Endothelial cell of umbilical vein (primary cell): ENCODE measurements around the gene CIDEC. TPM values are rescaled to one million over a fixed set of nuclear protein-coding genes. Genes with fewer than 3 reads are reported as not detected.
A peak's percentile ranks its signal among the peaks of the same experiment; 100 is the strongest.
"Not testable (repeated sequence)": the region's sequence is repeated elsewhere in the genome, so short reads cannot be mapped to it uniquely, and the experiment has no call there.

Experiments used
- BruUV-seq: library from RNA; stranded (reverse); fragments of 400-500 nt; replicated peaks from 2 replicates; lab custom pipeline; 2021; lab: Mats Ljungman, UMichigan
- CTCF ChIA-PET: fragments of 300-600, 350-600 bp; sonication (Branson Sonifier 250); formaldehyde crosslinking; loops from one replicate; lab custom pipeline; 2021; ENCODE audit warnings: antibody characterized with exemption, inconsistent platforms; lab: Charles Lee
- POLR2A ChIA-PET: fragments of 300-600, 350-600 bp; sonication (Branson Sonifier 250); formaldehyde crosslinking; loops from one replicate; lab custom pipeline; 2021; ENCODE audit warnings: antibody characterized with exemption, inconsistent platforms; lab: Charles Lee
- DNase-seq: peaks from one replicate; pipeline ENCODE4 v3.0.0-alpha.2; 2011; ENCODE audit warnings: low read depth, low spot score
- FAIRE-seq: peaks from 2 replicates; lab custom pipeline; 2011; peaks lifted over from hg19 to GRCh38; lab: Jason Lieb, UNC
- H2AFZ ChIP-seq: 2 replicates; pipeline ENCODE4 v1.6.0; 2012; ENCODE audit warnings: low read depth, low read length, control low read depth, inconsistent platforms
- H3K27ac ChIP-seq: 2 replicates; pipeline ENCODE4 v1.5.1; 2011; ENCODE audit warnings: low read depth, mild to moderate bottlenecking, control low read depth, low read length, moderate library complexity; ENCODE audit not compliant: insufficient read depth
- H3K27me3 ChIP-seq, 2 experiments: 2 replicates each; pipeline versions ENCODE4 v1.6.0 to v1.6.1; 2011; ENCODE audit warnings: low read length in 2 of 2, mixed read lengths in 1 of 2; ENCODE audit not compliant: control insufficient read depth in 2 of 2, insufficient read depth in 2 of 2
- H3K36me3 ChIP-seq, 2 experiments: 2 replicates in 1 of 2; 3 replicates in 1 of 2; pipeline ENCODE4 v1.5.1; 2011; ENCODE audit warnings: low read length in 2 of 2, mild to moderate bottlenecking in 1 of 2, moderate library complexity in 1 of 2; ENCODE audit not compliant: control insufficient read depth in 2 of 2, insufficient read depth in 2 of 2; ENCODE audit errors: extremely low read depth in 1 of 2
- H3K4me1 ChIP-seq: 3 replicates; pipeline ENCODE4 v1.5.1; 2011; ENCODE audit warnings: mild to moderate bottlenecking, low read length; ENCODE audit not compliant: control insufficient read depth, insufficient read depth; ENCODE audit errors: extremely low read depth
- H3K4me2 ChIP-seq: 2 replicates; pipeline ENCODE4 v1.6.1; 2011; ENCODE audit warnings: low read length, control low read depth, mixed read lengths; ENCODE audit not compliant: insufficient read depth
- H3K4me3 ChIP-seq, 3 experiments: fragments of 200-600 bp in 1 of 3; sonication (generic), shearing (Covaris generic) in 1 of 3; replicated peaks in 1 of 3; 2 replicates each; pipeline ENCODE4 v1.5.1; 2011 to 2016; ENCODE audit warnings: control low read depth in 3 of 3, low read length in 3 of 3, mild to moderate bottlenecking in 2 of 3, inconsistent platforms in 1 of 3, low read depth in 1 of 3, moderate library complexity in 1 of 3; ENCODE audit not compliant: insufficient read depth in 1 of 3
- H3K79me2 ChIP-seq: 2 replicates; pipeline ENCODE4 v1.6.0; 2012; ENCODE audit warnings: low read length, inconsistent platforms; ENCODE audit not compliant: control insufficient read depth, insufficient read depth
- H3K9ac ChIP-seq: replicated peaks from 2 replicates; pipeline ENCODE3; 2011; ENCODE audit warnings: low read length, control low read depth; ENCODE audit not compliant: insufficient read depth; ENCODE audit errors: extremely low read depth
- H3K9me1 ChIP-seq: replicated peaks from 3 replicates; pipeline ENCODE4 v1.6.0; 2011; ENCODE audit warnings: mild to moderate bottlenecking, low read length; ENCODE audit not compliant: control insufficient read depth, insufficient read depth; ENCODE audit errors: extremely low read depth
- H3K9me3 ChIP-seq: replicated peaks from 2 replicates; pipeline ENCODE4 v1.5.1; 2012; ENCODE audit warnings: low read length, inconsistent platforms; ENCODE audit not compliant: control insufficient read depth, insufficient read depth
- H4K20me1 ChIP-seq: replicated peaks from 2 replicates; pipeline ENCODE3; 2011; ENCODE audit warnings: mild to moderate bottlenecking, low read length; ENCODE audit not compliant: control insufficient read depth, insufficient read depth; ENCODE audit errors: extremely low read depth
- FOS ChIP-seq: IDR thresholded peaks from 2 replicates; pipeline ENCODE4 v1.6.1; 2011; ENCODE audit warnings: mild to moderate bottlenecking, low read length, moderate library complexity, borderline replicate concordance; ENCODE audit not compliant: insufficient read depth
- GATA2 ChIP-seq: IDR thresholded peaks from 2 replicates; pipeline ENCODE4 v1.7.0; 2011; ENCODE audit warnings: low read depth, mild to moderate bottlenecking, moderate library complexity, mixed read lengths, low read length; ENCODE audit not compliant: insufficient read length, insufficient read depth
- MYC ChIP-seq: IDR thresholded peaks from one replicate; pipeline ENCODE4 v1.6.1; 2011; ENCODE audit warnings: mild to moderate bottlenecking, low read depth, low read length
- POLR2AphosphoS5 ChIP-seq: IDR thresholded peaks from 2 replicates; pipeline ENCODE4 v1.6.1; 2012; ENCODE audit warnings: low read depth, mild to moderate bottlenecking, control low read depth, low read length, moderate library complexity; ENCODE audit not compliant: insufficient read depth
- dilution Hi-C: fragments of 300-500 bp; cut with MboI; formaldehyde crosslinking; loops from one replicate; pipeline ENCODE4 v1.15.0; 2019; ENCODE audit warnings: low sequenced_read_pairs; ENCODE audit not compliant: extremely low pct_ligation_motif_present
- intact Hi-C: fragments of 100-400 bp; cut with micrococcal nuclease; formaldehyde crosslinking; loops from one replicate; pipeline ENCODE4 v1.10.0; 2022
- polyA plus RNA-seq, 4 experiments: library from polyadenylated mRNA; depleted of rRNA in 3 of 4; stranded (reverse) in 3 of 4; unstranded in 1 of 4; fragments of >200 nt; gene quantifications; 2 replicates each; pipeline versions ENCODE4 v1.2.1 to v1.2.3, GENCODE V29; 2011 to 2012; ENCODE audit warnings: missing spikeins in 1 of 4
- total RNA-seq: library from RNA; stranded (reverse); gene quantifications from 2 replicates; pipeline ENCODE4 v1.2.3, GENCODE V29; 2021
- TF ChIP-seq, protein P1 (sequence below), 2 donors: IDR thresholded peaks; 1 replicate in 1 of 2; 2 replicates in 1 of 2; pipeline ENCODE4 v1.5.1; 2011; ENCODE audit warnings: low read length in 2 of 2, mild to moderate bottlenecking in 2 of 2, moderate library complexity in 2 of 2, control low read depth in 1 of 2, inconsistent platforms in 1 of 2, low read depth in 1 of 2; ENCODE audit not compliant: insufficient read depth in 1 of 2; ENCODE audit errors: extremely low read depth in 1 of 2

Gene CIDEC
- total and polyA plus RNA-seq, 2 donors (not counting 3 experiments of a cell fraction or from before 2014, with no cell fraction given): 0.14 TPM; not detected in 1

DNA sequence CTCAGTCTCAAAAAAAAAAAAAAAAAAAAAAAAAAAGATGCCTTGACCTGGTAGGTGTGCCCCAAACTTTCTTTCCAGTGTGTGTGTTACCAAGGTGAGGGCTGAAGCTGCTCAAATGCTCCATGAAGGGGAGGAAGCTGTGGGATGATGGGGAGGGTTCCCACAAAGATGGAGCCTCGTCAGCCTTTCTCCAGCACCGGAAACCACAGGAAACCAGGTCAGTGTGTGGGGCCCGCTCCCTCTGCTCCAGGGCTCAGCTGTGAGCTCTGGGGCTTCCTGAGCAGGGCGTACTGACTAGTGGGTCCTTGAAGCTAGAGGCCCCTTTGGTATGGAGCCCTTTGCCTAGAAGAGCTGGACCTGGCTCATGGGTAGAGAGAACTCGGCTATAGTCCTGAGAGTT is 21.9 kb upstream of the CIDEC start:
- no peak overlapping the region for H3K9ac ChIP-seq
- TF ChIP-seq FOS (peak; percentile 26), GATA2 (peak; percentile 12), MYC (no peak), POLR2AphosphoS5 (peak; percentile 77)
- TF ChIP-seq, protein P1, sequence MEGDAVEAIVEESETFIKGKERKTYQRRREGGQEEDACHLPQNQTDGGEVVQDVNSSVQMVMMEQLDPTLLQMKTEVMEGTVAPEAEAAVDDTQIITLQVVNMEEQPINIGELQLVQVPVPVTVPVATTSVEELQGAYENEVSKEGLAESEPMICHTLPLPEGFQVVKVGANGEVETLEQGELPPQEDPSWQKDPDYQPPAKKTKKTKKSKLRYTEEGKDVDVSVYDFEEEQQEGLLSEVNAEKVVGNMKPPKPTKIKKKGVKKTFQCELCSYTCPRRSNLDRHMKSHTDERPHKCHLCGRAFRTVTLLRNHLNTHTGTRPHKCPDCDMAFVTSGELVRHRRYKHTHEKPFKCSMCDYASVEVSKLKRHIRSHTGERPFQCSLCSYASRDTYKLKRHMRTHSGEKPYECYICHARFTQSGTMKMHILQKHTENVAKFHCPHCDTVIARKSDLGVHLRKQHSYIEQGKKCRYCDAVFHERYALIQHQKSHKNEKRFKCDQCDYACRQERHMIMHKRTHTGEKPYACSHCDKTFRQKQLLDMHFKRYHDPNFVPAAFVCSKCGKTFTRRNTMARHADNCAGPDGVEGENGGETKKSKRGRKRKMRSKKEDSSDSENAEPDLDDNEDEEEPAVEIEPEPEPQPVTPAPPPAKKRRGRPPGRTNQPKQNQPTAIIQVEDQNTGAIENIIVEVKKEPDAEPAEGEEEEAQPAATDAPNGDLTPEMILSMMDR (IDR thresholded peaks at IDR 0.05; ENCODE audit: extremely low read depth in 1 of 2, insufficient read depth in 1 of 2, low read depth in 1 of 2, low read length in 2 of 2): no peak
- no peaks in the 10 kb centered on the region for H3K36me3 ChIP-seq
- H3K9me3 ChIP-seq: no peaks in the 10 kb centered on the region
- ChIA-PET POLR2A (interaction anchor here (0.7 kb wide), 1 partner anchor 10 kb away, joined by 7 read pairs; no protein-coding TSS in a partner anchor), CTCF (interaction anchor here (0.7 to 1.9 kb wide), 6 partner anchors 8 to 53 kb away, joined by 3 to 6 read pairs (median 4); no protein-coding TSS in a partner anchor)
- peak overlapping the region; percentile 22 for H3K4me2 ChIP-seq
- intact Hi-C loops: loop anchor here (1.0 kb wide), 1 partner anchor 14 kb away; no protein-coding TSS in a partner anchor
- H4K20me1 ChIP-seq: no peaks in the 10 kb centered on the region
- no peak overlapping the region for H3K4me3 ChIP-seq
- peak; percentile 59 for DNase-seq
- H3K9me1 ChIP-seq: no peaks in the 10 kb centered on the region
- FAIRE-seq: peak; percentile 91
- H3K27me3 ChIP-seq: no peaks in the 10 kb centered on the region
- no TSS peak for BruUV-seq
- dilution Hi-C loops: no loop called here
- H3K27ac ChIP-seq: peak overlapping the region; percentile 4
- H3K79me2 ChIP-seq: no peaks in the 10 kb centered on the region
- H3K4me1 ChIP-seq: peaks cover 38% of the 10 kb centered on the region
- H2AFZ ChIP-seq: no peak overlapping the region

DNA sequence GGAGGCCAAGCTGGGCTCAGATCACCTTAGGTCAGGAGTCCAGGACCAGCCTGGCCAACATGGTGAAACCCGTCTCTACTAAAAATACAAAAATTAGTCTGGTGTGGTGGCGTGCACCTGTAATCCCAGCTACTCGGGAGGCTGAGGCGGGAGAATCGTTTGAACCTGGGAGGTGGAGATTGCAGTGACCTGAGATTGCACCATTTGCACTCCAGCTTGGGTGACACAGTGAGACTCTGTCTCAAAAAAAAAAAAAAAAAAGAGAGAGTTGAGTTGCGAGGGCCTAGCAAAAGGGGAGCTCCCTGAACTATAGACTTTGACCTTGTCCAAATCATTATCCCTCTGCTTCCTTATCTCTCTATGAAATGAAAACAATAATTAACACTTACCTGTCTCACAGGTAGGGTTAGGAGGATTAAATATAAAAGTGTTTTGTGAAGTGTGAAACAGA is 20.9 kb upstream of the CIDEC start:
- dilution Hi-C loops, H3K9ac ChIP-seq, H3K27ac ChIP-seq, POLR2A ChIA-PET, FAIRE-seq, H3K36me3 ChIP-seq, H3K79me2 ChIP-seq, H3K4me2 ChIP-seq, H3K9me1 ChIP-seq, DNase-seq, intact Hi-C loops, H3K4me3 ChIP-seq, H2AFZ ChIP-seq, H4K20me1 ChIP-seq, BruUV-seq, H3K27me3 ChIP-seq, H3K9me3 ChIP-seq: not testable (repeated sequence)
- H3K4me1 ChIP-seq: peaks cover 38% of the 10 kb centered on the region
- CTCF ChIA-PET: interaction anchor here (0.6 to 1.0 kb wide), 2 partner anchors 31 to 313 kb away, joined by 3 read pairs; no protein-coding TSS in a partner anchor
